ENCODE data around the gene MBTPS2.
A peak's percentile ranks its signal among the peaks of the same experiment; 100 is the strongest.

The MBTPS2 gene

DNA sequence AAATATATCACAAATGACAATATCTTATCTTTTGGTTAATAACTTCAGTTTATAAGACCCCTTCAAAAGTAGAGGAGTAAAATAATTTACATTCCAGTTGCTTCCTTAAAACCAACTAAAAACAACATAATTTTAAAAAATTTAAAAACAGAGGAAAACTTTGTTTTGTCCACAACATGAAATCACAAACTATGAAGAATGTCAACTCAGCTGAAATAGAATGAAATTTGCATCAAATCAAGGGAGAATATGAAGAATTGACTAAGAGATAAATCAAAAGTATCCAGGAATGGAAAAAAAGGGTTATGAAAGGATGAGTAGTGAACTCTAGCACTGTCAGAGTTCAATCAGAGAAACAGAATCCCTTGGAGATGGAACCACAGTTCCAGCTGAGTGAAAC, 14.2 kb downstream of the MBTPS2 start:
- no peak overlapping the region for H2BK12ac ChIP-seq (ENCODE audit: low read length)
- H3K36me3 ChIP-seq (replicated peaks in 1 of 2; ENCODE audit: control insufficient read depth in 2 of 2, insufficient read depth in 2 of 2, low read length in 2 of 2): peaks cover 6 to 57% of the 10 kb centered on the region in 2 donors
- no peak overlapping the region for H3K4me2 ChIP-seq (ENCODE audit: insufficient read depth, low read length, poor library complexity, severe bottlenecking)
- H4K8ac ChIP-seq (ENCODE audit: low read depth, low read length): no peak overlapping the region
- H3K27me3 ChIP-seq (ENCODE audit: control insufficient read depth in 3 of 3, insufficient read depth in 3 of 3, low read depth in 1 of 3, low read length in 3 of 3): no peaks in the 10 kb centered on the region
- no peaks in the 10 kb centered on the region for H3K4me1 ChIP-seq (ENCODE audit: control insufficient read depth in 2 of 2, insufficient read depth in 1 of 2, low read depth in 1 of 2, low read length in 2 of 2)
- peaks cover 0 to 6% of the 10 kb centered on the region in 2 donors for H3K9me3 ChIP-seq (replicated peaks in 1 of 2; ENCODE audit: control insufficient read depth in 2 of 2, insufficient read depth in 1 of 2, low read depth in 1 of 2, low read length in 2 of 2)
- no peak overlapping the region for H2BK120ac ChIP-seq (ENCODE audit: low read depth, low read length)
- no peak overlapping the region for H3K27ac ChIP-seq (replicated peaks; ENCODE audit: low read length)
- no peak overlapping the region for H2AK5ac ChIP-seq (ENCODE audit: low read depth, low read length)
- H3K9ac ChIP-seq (ENCODE audit: low read depth, low read length, poor library complexity): no peak overlapping the region
- no peak overlapping the region for H3K4ac ChIP-seq (ENCODE audit: low read length)
- H2BK15ac ChIP-seq (ENCODE audit: low read length): no peak overlapping the region
- H3K14ac ChIP-seq (ENCODE audit: low read length): no peak overlapping the region
- no peak overlapping the region for H3K23ac ChIP-seq (ENCODE audit: low read depth, low read length, poor library complexity)
- no peak overlapping the region for H3K4me3 ChIP-seq (ENCODE audit: low read length in 2 of 2)
- no peak for DNase-seq (ENCODE audit: low spot score)
- no peak overlapping the region for H2BK5ac ChIP-seq (ENCODE audit: low read length)
- H4K91ac ChIP-seq (ENCODE audit: low read depth, low read length, poor library complexity): no peak overlapping the region
- H3K18ac ChIP-seq (ENCODE audit: low read length): no peak overlapping the region
- peaks cover 2% of the 10 kb centered on the region for H3K79me1 ChIP-seq (ENCODE audit: low read depth, low read length)
- H2AFZ ChIP-seq (ENCODE audit: low read length): no peak overlapping the region

DNA sequence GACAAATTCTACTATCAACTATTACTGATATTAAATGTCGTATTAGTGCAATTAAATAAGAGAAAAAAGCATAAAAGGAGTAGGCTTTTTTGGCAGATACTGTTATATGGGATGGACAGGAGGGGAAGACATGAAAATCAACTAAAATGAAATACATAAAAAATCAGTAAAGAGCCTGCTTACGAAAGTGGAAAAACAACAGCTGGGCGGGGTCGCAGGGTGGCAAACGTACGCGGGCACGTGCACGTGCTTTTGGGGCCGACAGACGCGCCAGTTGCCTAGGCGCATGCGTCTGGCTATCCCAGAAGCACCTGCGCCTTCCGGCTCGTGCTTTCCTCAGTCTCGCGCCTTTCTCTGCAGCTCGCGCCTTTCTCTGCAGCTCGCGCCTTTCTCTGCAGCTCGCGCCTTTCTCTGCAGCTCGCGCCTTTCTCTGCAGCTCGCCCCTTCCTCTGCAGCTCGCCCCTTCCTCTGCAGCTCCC, 16.6 kb downstream of the MBTPS2 start, which contains the start of gene YY2:
Gene YY2, plus strand, starts transcription at position 51 of the 479 bp plus-strand sequence. CDS start 498 bp downstream, outside the sequence.
- no peak within 1 kb of the TSS for H3K9ac ChIP-seq (ENCODE audit: low read depth, low read length, poor library complexity)
- no peaks in the 10 kb centered on the region for H3K4me1 ChIP-seq (ENCODE audit: control insufficient read depth in 2 of 2, insufficient read depth in 1 of 2, low read depth in 1 of 2, low read length in 2 of 2)
- H3K23ac ChIP-seq (ENCODE audit: low read depth, low read length, poor library complexity): no peak within 1 kb of the TSS
- no peak within 1 kb of the TSS for H3K14ac ChIP-seq (ENCODE audit: low read length)
- H3K36me3 ChIP-seq (replicated peaks in 1 of 2; ENCODE audit: control insufficient read depth in 2 of 2, insufficient read depth in 2 of 2, low read length in 2 of 2): peaks cover 6 to 49% of the 10 kb centered on the region in 2 donors
- H2BK12ac ChIP-seq (ENCODE audit: low read length): no peak within 1 kb of the TSS
- no peak within 1 kb of the TSS for H3K4me2 ChIP-seq (ENCODE audit: insufficient read depth, low read length, poor library complexity, severe bottlenecking)
- no peaks in the 10 kb centered on the region for H3K27me3 ChIP-seq (ENCODE audit: control insufficient read depth in 3 of 3, insufficient read depth in 3 of 3, low read depth in 1 of 3, low read length in 3 of 3)
- no peak within 1 kb of the TSS for H2BK120ac ChIP-seq (ENCODE audit: low read depth, low read length)
- no peak for DNase-seq (ENCODE audit: low spot score)
- no CpG with 5 or more reads among the region's 29 CpGs for WGBS, 2 donors (ENCODE audit: extremely low coverage in 2 of 2, insufficient read length in 2 of 2, insufficient replicate concordance in 1 of 2)
- H2BK5ac ChIP-seq (ENCODE audit: low read length): peak within 1 kb of the TSS; percentile 24
- no peak within 1 kb of the TSS for H3K4ac ChIP-seq (ENCODE audit: low read length)
- no peak within 1 kb of the TSS for H2BK15ac ChIP-seq (ENCODE audit: low read length)
- no peak within 1 kb of the TSS for H2AK5ac ChIP-seq (ENCODE audit: low read depth, low read length)
- H4K91ac ChIP-seq (ENCODE audit: low read depth, low read length, poor library complexity): no peak within 1 kb of the TSS
- peaks cover 0 to 6% of the 10 kb centered on the region in 2 donors for H3K9me3 ChIP-seq (replicated peaks in 1 of 2; ENCODE audit: control insufficient read depth in 2 of 2, insufficient read depth in 1 of 2, low read depth in 1 of 2, low read length in 2 of 2)
- no peak within 1 kb of the TSS for H4K8ac ChIP-seq (ENCODE audit: low read depth, low read length)
- H3K4me3 ChIP-seq (ENCODE audit: low read length in 2 of 2): no peak within 1 kb of the TSS
- H3K18ac ChIP-seq (ENCODE audit: low read length): no peak within 1 kb of the TSS
- peaks cover 3% of the 10 kb centered on the region for H3K79me1 ChIP-seq (ENCODE audit: low read depth, low read length)
- H2AFZ ChIP-seq (ENCODE audit: low read length): no peak within 1 kb of the TSS
- no peak within 1 kb of the TSS for H3K27ac ChIP-seq (replicated peaks; ENCODE audit: low read length)

DNA sequence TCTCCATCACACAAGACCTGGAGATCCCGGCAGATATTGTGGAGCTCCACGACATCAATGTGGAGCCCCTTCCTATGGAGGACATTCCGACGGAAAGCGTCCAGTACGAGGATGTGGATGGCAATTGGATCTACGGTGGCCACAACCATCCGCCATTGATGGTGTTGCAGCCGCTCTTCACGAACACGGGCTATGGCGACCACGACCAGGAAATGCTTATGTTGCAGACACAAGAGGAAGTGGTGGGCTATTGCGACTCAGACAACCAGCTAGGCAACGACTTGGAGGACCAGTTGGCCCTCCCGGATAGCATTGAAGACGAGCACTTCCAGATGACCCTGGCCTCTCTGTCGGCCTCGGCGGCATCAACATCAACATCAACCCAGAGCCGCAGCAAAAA, 17.1 kb downstream of the MBTPS2 start:
- H2BK15ac ChIP-seq (ENCODE audit: low read length): no peak overlapping the region
- peaks cover 6 to 49% of the 10 kb centered on the region in 2 donors for H3K36me3 ChIP-seq (replicated peaks in 1 of 2; ENCODE audit: control insufficient read depth in 2 of 2, insufficient read depth in 2 of 2, low read length in 2 of 2)
- no peak overlapping the region for H4K8ac ChIP-seq (ENCODE audit: low read depth, low read length)
- peaks cover 0 to 6% of the 10 kb centered on the region in 2 donors for H3K9me3 ChIP-seq (replicated peaks in 1 of 2; ENCODE audit: control insufficient read depth in 2 of 2, insufficient read depth in 1 of 2, low read depth in 1 of 2, low read length in 2 of 2)
- peak overlapping the region; percentile 24 for H2BK5ac ChIP-seq (ENCODE audit: low read length)
- no peak overlapping the region for H2AFZ ChIP-seq (ENCODE audit: low read length)
- no peak overlapping the region for H2BK12ac ChIP-seq (ENCODE audit: low read length)
- no peak overlapping the region for H3K9ac ChIP-seq (ENCODE audit: low read depth, low read length, poor library complexity)
- no peaks in the 10 kb centered on the region for H3K4me1 ChIP-seq (ENCODE audit: control insufficient read depth in 2 of 2, insufficient read depth in 1 of 2, low read depth in 1 of 2, low read length in 2 of 2)
- no peak overlapping the region for H3K14ac ChIP-seq (ENCODE audit: low read length)
- H3K18ac ChIP-seq (ENCODE audit: low read length): no peak overlapping the region
- peaks cover 3% of the 10 kb centered on the region for H3K79me1 ChIP-seq (ENCODE audit: low read depth, low read length)
- no peak overlapping the region for H2BK120ac ChIP-seq (ENCODE audit: low read depth, low read length)
- no peak overlapping the region for H3K4me3 ChIP-seq (ENCODE audit: low read length in 2 of 2)
- H4K91ac ChIP-seq (ENCODE audit: low read depth, low read length, poor library complexity): no peak overlapping the region
- H3K4me2 ChIP-seq (ENCODE audit: insufficient read depth, low read length, poor library complexity, severe bottlenecking): no peak overlapping the region
- no peak for DNase-seq (ENCODE audit: low spot score)
- H3K4ac ChIP-seq (ENCODE audit: low read length): no peak overlapping the region
- no peak overlapping the region for H2AK5ac ChIP-seq (ENCODE audit: low read depth, low read length)
- no peak overlapping the region for H3K23ac ChIP-seq (ENCODE audit: low read depth, low read length, poor library complexity)
- no peak overlapping the region for H3K27ac ChIP-seq (replicated peaks; ENCODE audit: low read length)
- WGBS, 2 donors (ENCODE audit: extremely low coverage in 2 of 2, insufficient read length in 2 of 2, insufficient replicate concordance in 1 of 2): no CpG with 5 or more reads among the region's 21 CpGs
- no peaks in the 10 kb centered on the region for H3K27me3 ChIP-seq (ENCODE audit: control insufficient read depth in 3 of 3, insufficient read depth in 3 of 3, low read depth in 1 of 3, low read length in 3 of 3)

DNA sequence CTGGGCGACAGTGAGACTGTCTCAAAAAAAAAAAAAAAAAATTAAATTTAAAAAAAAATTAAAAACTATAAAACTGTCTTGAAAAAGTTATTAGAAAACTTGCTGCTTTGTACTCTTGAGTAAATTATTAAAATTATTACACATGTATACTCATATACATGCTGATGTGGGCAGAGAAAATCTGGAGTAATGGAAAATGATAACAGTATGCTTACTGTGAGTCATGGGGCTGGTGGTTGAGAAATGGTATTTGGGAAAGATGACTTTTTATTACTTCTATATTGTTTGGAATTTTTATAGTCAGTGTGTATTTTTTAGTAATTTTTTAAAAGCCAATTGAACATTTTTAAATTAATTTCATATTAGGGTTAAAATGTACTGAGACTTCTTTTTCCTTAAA, 23.8 kb downstream of the MBTPS2 start:
- Histone ChIP-seq H2BK15ac (ENCODE audit: low read length) (no peak overlapping the region), H3K4me3 (ENCODE audit: low read length in 2 of 2) (no peak overlapping the region), H4K91ac (ENCODE audit: low read depth, low read length, poor library complexity) (no peak overlapping the region), H3K27ac (replicated peaks; ENCODE audit: low read length) (no peak overlapping the region), H3K4ac (ENCODE audit: low read length) (no peak overlapping the region), H4K8ac (ENCODE audit: low read depth, low read length) (no peak overlapping the region), H2BK5ac (ENCODE audit: low read length) (no peak overlapping the region), H3K9ac (ENCODE audit: low read depth, low read length, poor library complexity) (no peak overlapping the region), H3K79me1 (ENCODE audit: low read depth, low read length) (peaks cover 1% of the 10 kb centered on the region), H2AFZ (ENCODE audit: low read length) (no peak overlapping the region), H2AK5ac (ENCODE audit: low read depth, low read length) (no peak overlapping the region), H3K27me3 (ENCODE audit: control insufficient read depth in 3 of 3, insufficient read depth in 3 of 3, low read depth in 1 of 3, low read length in 3 of 3) (no peaks in the 10 kb centered on the region), H3K14ac (ENCODE audit: low read length) (no peak overlapping the region), H2BK120ac (ENCODE audit: low read depth, low read length) (no peak overlapping the region), H3K4me2 (ENCODE audit: insufficient read depth, low read length, poor library complexity, severe bottlenecking) (no peak overlapping the region), H3K18ac (ENCODE audit: low read length) (no peak overlapping the region), H3K36me3 (replicated peaks in 1 of 2; ENCODE audit: control insufficient read depth in 2 of 2, insufficient read depth in 2 of 2, low read length in 2 of 2) (no peaks in the 10 kb centered on the region), H3K9me3 (replicated peaks in 1 of 2; ENCODE audit: control insufficient read depth in 2 of 2, insufficient read depth in 1 of 2, low read depth in 1 of 2, low read length in 2 of 2) (no peaks in the 10 kb centered on the region), H2BK12ac (ENCODE audit: low read length) (no peak overlapping the region), H3K23ac (ENCODE audit: low read depth, low read length, poor library complexity) (no peak overlapping the region), H3K4me1 (ENCODE audit: control insufficient read depth in 2 of 2, insufficient read depth in 1 of 2, low read depth in 1 of 2, low read length in 2 of 2) (no peaks in the 10 kb centered on the region)
- WGBS, 2 donors (ENCODE audit: extremely low coverage in 2 of 2, insufficient read length in 2 of 2, insufficient replicate concordance in 1 of 2): no CpG with 5 or more reads among the region's 1 CpG
- DNase-seq (ENCODE audit: low spot score): no peak

Measured in neuronal stem cell (in vitro differentiated cells).